HCEC 1CT (cell line): ENCODE results near the gene LRRK2.
"Not testable (repeated sequence)": the region's sequence is repeated elsewhere in the genome, so short reads cannot be mapped to it uniquely, and the experiment has no call there.

Experiments used
- DNase-seq: peaks from one replicate; pipeline ENCODE4 v3.0.0-alpha.2; 2017

Gene LRRK2

GRCh38 chr12:40324261-40324660 lies 99.5 kb downstream of the LRRK2 start:
- DNase-seq: no peak

- peak; percentile 55 for DNase-seq
These were observed 100.7 kb downstream of the LRRK2 start for GRCh38 chr12:40325349-40325960.

DNA sequence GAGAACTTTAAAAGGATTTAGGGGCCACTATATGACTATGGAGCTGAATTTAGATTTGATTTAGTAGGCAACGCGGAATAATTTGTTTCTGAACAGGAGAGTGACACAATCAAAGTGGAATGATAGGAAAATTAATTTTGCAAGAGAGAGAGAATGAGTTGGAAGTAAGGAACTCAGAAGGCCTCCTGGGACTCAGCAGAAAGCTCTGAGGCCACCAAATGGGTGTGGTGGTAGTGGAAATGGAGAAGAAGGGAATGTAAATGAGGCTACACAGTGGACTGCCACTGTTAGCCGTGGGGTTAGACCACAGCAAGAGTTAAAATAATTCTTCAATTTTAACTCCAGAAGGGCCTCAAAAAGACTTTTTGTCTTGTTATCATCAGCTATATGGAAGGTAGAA lies 102.7 kb downstream of the LRRK2 start:
- no peak for DNase-seq

- DNase-seq: no peak
These were observed 105.4 kb downstream of the LRRK2 start for GRCh38 chr12:40330180-40330579.

DNA sequence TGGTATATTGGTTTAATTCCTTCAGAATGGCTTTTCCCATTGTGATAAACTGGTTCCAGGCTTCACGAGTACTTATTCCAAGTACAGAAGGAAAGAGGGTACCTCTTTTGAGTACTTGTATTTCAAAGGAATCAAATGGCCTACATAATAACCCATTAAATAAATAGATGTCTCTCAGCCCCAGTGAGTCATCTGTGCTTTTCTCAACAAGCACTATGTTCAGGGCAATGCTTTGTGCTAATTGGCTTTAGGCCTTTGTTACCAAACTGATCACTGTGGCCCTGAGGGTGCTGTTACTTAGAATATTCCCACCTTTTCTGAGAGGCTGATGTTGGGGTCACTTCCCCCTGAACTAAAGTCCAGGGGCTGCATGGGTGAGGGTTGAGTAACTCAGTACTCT lies 107.1 kb downstream of the LRRK2 start:
- DNase-seq: no peak

DNA sequence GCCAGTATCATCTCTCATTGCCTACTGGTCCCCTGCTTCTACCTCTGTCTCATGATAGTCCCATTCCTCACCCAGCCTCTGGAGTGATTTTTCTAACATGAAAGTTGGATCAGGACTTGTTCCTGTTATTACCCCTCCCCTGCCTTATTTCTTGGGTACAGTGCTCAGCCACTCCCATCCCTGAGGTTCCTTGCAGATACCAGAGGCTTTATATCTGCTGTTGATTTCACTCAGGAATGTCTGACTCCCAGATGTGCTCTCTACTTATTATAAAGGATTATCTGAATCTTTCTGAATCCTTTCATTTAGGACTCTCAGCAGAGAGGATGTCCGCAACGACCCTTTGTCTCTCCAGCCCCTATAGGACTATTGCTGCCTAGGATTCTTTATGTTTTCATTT lies 111.2 kb downstream of the LRRK2 start:
- DNase-seq: no peak

DNA sequence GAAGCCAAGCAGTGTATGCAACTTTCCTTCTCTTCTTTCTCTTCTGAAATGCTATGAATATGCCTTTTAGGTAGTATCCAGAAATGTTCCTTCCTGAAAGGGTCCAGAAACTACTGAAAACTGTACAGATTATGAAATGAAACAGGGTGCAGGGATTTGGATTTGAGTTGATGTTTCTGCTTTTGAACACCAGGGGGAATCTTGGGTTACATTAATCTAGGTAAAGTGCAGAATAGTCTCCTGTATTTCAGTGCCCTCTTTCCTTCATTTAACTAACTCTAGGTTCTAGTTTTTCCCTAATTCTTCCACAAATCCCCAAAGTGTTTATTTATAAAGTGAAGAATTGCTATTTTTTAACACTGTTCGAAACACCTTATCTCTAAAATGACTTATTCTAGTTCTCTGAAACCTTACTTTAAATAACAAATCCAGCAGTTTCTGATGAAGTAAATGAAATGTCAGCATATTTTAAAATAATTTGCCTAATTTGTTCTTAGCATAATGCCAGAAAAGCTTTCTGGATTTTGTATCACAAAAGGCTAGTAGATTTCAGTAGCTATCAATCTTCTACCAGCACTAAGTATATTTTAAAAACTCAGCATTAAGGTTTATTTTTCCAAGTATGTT lies 111.9 kb downstream of the LRRK2 start:
- DNase-seq: peak; percentile 40

DNA sequence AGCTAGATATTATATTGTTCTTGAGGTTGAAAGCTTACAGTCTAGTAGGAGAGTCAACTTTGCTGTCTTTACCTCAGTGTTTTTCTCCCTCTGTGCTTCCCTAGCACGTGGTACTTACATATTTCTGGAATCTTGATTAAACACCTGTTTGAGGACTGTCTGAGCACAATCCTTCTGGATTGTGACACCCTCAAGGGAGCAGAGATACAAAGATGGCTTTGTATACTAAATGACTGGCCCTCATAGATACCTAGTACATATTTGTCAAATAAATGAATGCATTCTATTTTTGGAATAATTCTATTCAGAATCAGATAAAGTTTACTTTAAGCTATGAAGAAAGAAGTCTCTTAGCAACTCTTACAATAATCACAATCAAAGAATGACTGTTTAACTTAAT lies 113.3 kb downstream of the LRRK2 start:
- DNase-seq: no peak

DNA sequence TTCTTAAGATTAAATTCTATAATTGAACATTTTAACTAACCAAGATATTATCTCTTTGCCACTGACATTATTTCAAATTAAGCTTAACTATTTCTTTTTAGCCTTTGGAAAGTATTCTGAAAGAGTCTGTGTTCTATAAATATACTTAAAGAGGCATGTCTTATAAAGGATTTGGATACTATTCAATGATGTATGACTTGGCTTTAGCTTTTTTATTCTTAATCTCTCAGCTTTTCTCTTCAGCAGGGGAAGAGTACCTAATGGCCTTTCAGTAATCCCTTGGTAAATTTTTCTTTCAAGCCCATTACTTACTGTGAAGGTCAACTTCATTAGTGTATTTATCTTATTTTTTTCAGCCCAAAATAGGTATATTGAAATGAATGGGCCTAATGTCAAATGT lies 113.8 kb downstream of the LRRK2 start:
- no peak for DNase-seq

GRCh38 chr12:40342010-40342409 lies 117.2 kb downstream of the LRRK2 start:
- no peak for DNase-seq

DNA sequence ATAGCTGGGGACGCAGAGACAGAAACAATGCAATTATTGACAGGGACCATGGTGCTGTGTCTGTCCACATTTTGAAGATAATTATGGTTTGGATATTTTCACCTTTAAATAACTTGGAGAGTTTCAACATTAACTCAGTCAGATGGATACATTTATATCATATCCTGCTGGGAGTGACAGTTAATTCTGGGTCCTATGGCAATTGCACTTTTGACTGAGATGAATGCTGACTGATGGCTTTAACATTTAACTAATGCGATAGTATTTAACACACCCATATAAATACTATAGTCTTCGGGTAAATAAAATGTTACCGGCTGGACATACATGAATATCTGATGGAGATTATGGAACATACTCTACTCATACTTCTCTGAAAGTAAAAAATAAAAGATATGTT lies 118.3 kb downstream of the LRRK2 start:
- no peak for DNase-seq

DNA sequence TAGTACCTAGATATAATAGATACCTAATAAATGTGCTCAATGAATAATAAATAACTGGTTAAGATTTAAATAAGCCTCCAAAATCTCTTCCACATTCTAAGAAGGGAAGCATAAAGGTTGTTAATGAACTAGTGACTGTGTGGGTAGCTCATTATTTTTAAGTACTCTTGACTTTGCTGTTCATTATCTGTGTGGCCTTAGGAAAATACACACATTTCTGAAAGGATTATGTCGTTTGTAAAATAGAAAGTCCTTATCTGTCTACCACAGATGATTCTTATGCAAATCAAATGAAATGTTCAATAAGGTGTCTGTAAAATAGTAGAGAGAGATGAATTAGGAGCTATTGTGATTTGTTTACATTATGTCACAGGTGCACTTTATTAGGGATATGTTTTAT lies 119.5 kb downstream of the LRRK2 start:
- DNase-seq: no peak

GRCh38 chr12:40351976-40352375 lies 127.2 kb downstream of the LRRK2 start:
- no peak for DNase-seq

DNA sequence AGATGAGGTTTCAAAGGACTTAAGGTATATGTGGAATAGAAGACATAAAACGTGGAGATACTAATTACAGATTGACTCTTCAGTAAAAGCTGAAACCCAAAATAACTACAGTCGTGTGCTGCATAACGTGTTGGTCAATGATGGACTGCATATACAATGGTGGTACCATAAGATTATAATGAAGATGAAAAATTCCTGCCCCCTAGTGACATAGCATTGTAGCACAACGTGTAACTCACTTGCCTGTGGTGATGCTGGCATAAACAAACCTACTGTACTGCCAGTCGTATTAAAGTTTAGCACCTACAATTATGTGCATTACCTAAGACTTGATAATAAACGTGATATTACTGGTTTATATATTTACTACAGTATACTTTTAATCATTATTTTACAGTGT lies 150.3 kb downstream of the LRRK2 start:
- DNase-seq: no peak

- DNase-seq: no peak
These were observed 151.9 kb downstream of the LRRK2 start for GRCh38 chr12:40376533-40377267.

DNA sequence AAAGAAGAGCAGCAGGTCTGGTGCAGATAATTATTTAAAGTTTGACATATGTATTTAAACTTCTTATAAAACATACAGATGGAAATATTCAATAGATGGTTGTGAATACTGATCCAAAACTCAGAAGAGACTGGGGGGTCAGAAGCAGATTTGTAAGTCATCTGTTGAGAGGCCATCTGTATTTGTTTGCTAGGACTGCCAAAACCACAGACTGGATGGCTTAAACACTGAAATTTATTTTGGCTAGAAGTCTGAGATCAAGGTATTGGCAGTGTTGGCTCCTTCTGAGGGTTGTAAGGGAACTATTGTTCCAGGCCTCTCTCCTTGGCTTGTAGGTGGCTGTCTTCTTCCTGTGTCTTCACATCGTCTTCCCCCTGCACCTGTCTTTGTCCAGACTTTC lies 153.9 kb downstream of the LRRK2 start:
- no peak for DNase-seq

GRCh38 chr12:40382217-40382616 lies 157.4 kb downstream of the LRRK2 start:
- DNase-seq: no peak

DNA sequence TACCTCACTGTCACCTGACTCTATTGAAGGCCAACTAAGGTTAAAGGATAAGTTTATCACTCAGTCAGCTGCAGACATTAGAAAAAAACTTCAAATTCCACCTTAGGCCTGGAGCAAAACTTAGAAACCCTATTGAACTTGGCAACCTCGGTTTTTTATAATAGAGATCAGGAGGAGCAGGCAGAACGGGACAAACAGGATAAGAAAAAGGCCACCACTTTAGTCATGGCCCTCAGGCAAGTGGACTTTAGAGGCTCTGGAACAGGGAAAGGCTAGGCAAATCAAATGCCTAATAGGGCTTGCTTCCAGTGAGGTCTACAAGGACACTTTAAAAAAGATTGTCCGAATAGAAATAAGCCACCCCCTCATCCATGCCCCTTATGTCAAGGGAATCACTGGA lies 162.5 kb downstream of the LRRK2 start:
- DNase-seq: not testable (repeated sequence)

- no peak for DNase-seq
These were observed 166.2 kb downstream of the LRRK2 start for GRCh38 chr12:40390980-40391379.

DNA sequence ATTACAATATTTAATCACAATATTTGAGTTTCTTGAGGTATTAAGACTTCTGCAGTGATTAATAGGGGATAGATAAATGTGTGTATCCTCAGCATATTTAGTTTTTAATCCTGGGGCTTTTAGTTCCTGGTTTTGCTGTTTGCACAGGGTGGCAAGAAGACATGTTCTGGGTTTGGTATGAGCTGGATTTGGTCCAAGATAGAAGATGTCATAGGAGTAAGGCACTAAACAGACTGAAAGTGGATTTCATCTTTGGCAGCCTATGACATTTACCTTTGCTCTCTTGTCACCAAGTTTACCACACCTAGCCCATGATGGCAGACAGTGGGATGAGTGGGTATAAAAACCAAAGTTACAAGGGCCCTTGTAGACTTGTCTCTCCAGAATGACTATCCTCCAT lies 168.2 kb downstream of the LRRK2 start:
- no peak for DNase-seq

GRCh38 chr12:40399656-40400055 lies 174.9 kb downstream of the LRRK2 start:
- DNase-seq: no peak

- no peak for DNase-seq
These were observed 180.6 kb downstream of the LRRK2 start for GRCh38 chr12:40405419-40405818.
